ENCODE data around the gene TMEM178A.

TMEM178A gene

GRCh38 chr2:39664888-39665591 lies 677 bp upstream of the TMEM178A start:
- no peak for DNase-seq (ENCODE audit: low read depth)
- H3K4me3 ChIP-seq (ENCODE audit: low read length) = no peak overlapping the region
- no peak for TF ChIP-seq CTCF (IDR thresholded peaks at IDR 0.05; ENCODE audit: insufficient read depth, low read depth, low read length, missing control alignments)

GRCh38 chr2:39666491-39667101 lies 879 bp downstream of the TMEM178A start:
- no peak for DNase-seq (ENCODE audit: low read depth)
- peak overlapping the region; percentile 10 for H3K4me3 ChIP-seq (ENCODE audit: low read length)
- no peak for TF ChIP-seq CTCF (IDR thresholded peaks at IDR 0.05; ENCODE audit: insufficient read depth, low read depth, low read length, missing control alignments)

GRCh38 chr2:39667104-39667885 lies 1.6 kb downstream of the TMEM178A start:
- DNase-seq (ENCODE audit: low read depth) = no peak
- no peak overlapping the region for H3K4me3 ChIP-seq (ENCODE audit: low read length)
- TF ChIP-seq CTCF (IDR thresholded peaks at IDR 0.05; ENCODE audit: insufficient read depth, low read depth, low read length, missing control alignments) = no peak

DNA sequence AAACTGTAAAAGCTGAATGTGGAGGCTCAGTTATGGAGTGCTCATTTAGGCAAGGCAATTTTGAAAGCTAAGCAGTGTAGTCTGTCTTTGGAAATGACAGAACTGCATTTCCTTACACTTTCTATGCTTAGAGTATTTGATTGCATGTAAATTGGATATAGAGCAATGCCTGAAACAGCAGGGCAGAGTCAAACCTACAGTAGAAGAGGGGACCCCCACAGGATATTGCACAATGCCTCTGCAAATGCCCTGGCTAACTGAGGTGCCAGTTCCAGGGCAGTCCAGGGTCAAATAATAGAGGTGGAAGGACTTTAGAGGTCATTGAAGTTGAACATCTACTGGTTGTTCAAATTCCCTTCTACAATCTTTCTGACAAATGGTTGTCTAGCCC lies 2.2 kb downstream of the TMEM178A start:
- no peak overlapping the region for H3K4me3 ChIP-seq (ENCODE audit: low read length)
- DNase-seq (ENCODE audit: low read depth) = no peak
- no peak for TF ChIP-seq CTCF (IDR thresholded peaks at IDR 0.05; ENCODE audit: insufficient read depth, low read depth, low read length, missing control alignments)

DNA sequence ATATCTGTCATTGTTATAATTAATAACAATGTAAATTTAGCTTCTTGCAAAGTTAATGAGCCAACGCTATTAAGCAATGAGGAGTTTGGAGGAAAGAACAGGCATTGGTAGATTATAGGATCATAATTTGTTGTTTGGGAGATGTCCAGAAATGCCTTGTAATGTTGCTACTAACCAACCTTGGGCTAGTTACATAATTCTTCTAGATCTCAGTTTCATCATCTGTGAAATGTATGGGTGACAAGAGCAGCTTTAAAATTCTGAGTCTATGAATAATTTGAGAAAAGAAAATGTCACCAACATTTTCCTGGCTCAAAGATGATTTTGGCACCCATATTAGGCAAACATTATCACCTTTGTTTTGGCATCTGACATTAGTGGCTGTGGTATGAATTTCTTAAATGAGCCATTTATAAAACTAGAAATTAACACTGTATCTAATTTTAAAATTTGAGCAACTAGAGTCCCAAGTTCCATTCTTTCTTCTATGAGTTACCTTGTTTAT lies 2.9 kb downstream of the TMEM178A start:
- no peak for DNase-seq (ENCODE audit: low read depth)
- no peak overlapping the region for H3K4me3 ChIP-seq (ENCODE audit: low read length)
- TF ChIP-seq CTCF (IDR thresholded peaks at IDR 0.05; ENCODE audit: insufficient read depth, low read depth, low read length, missing control alignments) = no peak

GRCh38 chr2:39671604-39672003 lies 5.9 kb downstream of the TMEM178A start:
- H3K4me3 ChIP-seq (ENCODE audit: low read length) = no peak overlapping the region
- no peak for TF ChIP-seq CTCF (IDR thresholded peaks at IDR 0.05; ENCODE audit: insufficient read depth, low read depth, low read length, missing control alignments)
- DNase-seq (ENCODE audit: low read depth) = no peak

Measured in epithelial cell of esophagus (primary cell).